Common myeloid progenitor, CD34-positive (primary cell): ENCODE measurements around the gene DOCK9.
A peak's percentile ranks its signal among the peaks of the same experiment; 100 is the strongest.

ENCODE experiments used
- CTCF ChIA-PET: fragments of 350-600 bp; sonication (Branson Sonifier 250); formaldehyde crosslinking; loops from one replicate; lab custom pipeline; 2021; ENCODE audit warnings: antibody characterized with exemption; lab: Charles Lee
- POLR2A ChIA-PET: fragments of 350-600 bp; sonication (Branson Sonifier 250); formaldehyde crosslinking; loops from one replicate; lab custom pipeline; 2021; ENCODE audit warnings: antibody characterized with exemption; lab: Charles Lee
- DNase-seq, 3 donors: peaks; one replicate each; pipeline versions ENCODE4 v3.0.0 to v3.0.0-alpha.2; 2013
- H3K27ac ChIP-seq, 2 experiments: 1 replicate in 1 of 2; 2 replicates in 1 of 2; pipeline ENCODE4 v1.7.0; 2013; ENCODE audit warnings: inconsistent platforms in 2 of 2, low read length in 2 of 2, mild to moderate bottlenecking in 2 of 2, low read depth in 1 of 2, moderate library complexity in 1 of 2; ENCODE audit not compliant: severe bottlenecking in 2 of 2, insufficient read depth in 1 of 2, poor library complexity in 1 of 2
- H3K27me3 ChIP-seq, 5 experiments: replicated peaks in 2 of 5; 1 replicate in 3 of 5; 2 replicates in 2 of 5; pipeline versions ENCODE4 v1.6.1 to v1.7.0; 2013; ENCODE audit warnings: low read length in 4 of 5, mild to moderate bottlenecking in 2 of 5, moderate library complexity in 2 of 5, inconsistent platforms in 1 of 5; ENCODE audit not compliant: insufficient read depth in 5 of 5, control insufficient read depth in 4 of 5
- H3K36me3 ChIP-seq, 4 experiments: 1 replicate in 2 of 4; 2 replicates in 2 of 4; pipeline versions ENCODE4 v1.6.1 to v1.7.0; 2013; ENCODE audit warnings: low read length in 3 of 4, control low read depth in 1 of 4, mild to moderate bottlenecking in 1 of 4; ENCODE audit not compliant: control insufficient read depth in 4 of 4, insufficient read depth in 4 of 4
- H3K4me1 ChIP-seq, 4 experiments: 1 replicate in 3 of 4; 2 replicates in 1 of 4; pipeline versions ENCODE4 v1.6.1 to v1.7.1; 2013; ENCODE audit warnings: low read length in 3 of 4, mild to moderate bottlenecking in 3 of 4, control low read depth in 1 of 4, inconsistent platforms in 1 of 4, moderate library complexity in 1 of 4; ENCODE audit not compliant: control insufficient read depth in 4 of 4, insufficient read depth in 4 of 4; ENCODE audit errors: control extremely low read depth in 1 of 4
- H3K4me3 ChIP-seq, 7 experiments: 1 replicate in 4 of 7; 2 replicates in 3 of 7; pipeline versions ENCODE4 v1.5.1 to v1.7.0; 2013; ENCODE audit warnings: mild to moderate bottlenecking in 7 of 7, low read length in 6 of 7, moderate library complexity in 6 of 7, inconsistent platforms in 2 of 7, low read depth in 2 of 7, control low read depth in 1 of 7; ENCODE audit not compliant: insufficient read depth in 4 of 7, control insufficient read depth in 1 of 7; ENCODE audit errors: extremely low read depth in 1 of 7
- H3K9me3 ChIP-seq, 5 experiments: 1 replicate in 4 of 5; 2 replicates in 1 of 5; pipeline versions ENCODE4 v1.6.1 to v1.7.1; 2013; ENCODE audit warnings: low read length in 4 of 5, mild to moderate bottlenecking in 2 of 5, inconsistent platforms in 1 of 5, low read depth in 1 of 5, moderate library complexity in 1 of 5; ENCODE audit not compliant: control insufficient read depth in 4 of 5, insufficient read depth in 2 of 5; ENCODE audit errors: control extremely low read depth in 1 of 5
- WGBS: methylation state at CpG from one replicate; pipeline ENCODE4 v1.1.5; 2013; ENCODE audit not compliant: insufficient coverage; 5-methylcytosine and 5-hydroxymethylcytosine counted together

Gene DOCK9

GRCh38 chr13:98766697-98767096 lies 211.2 kb downstream of the DOCK9 start:
- ChIA-PET POLR2A (no interaction called here), CTCF (no interaction called here)
- WGBS = 77% methylated on average over 11 of the region's 11 CpGs
- Histone ChIP-seq H3K4me1 (no peaks in the 10 kb centered on the region), H3K4me3 (no peak overlapping the region), H3K27me3 (peaks cover 0 to 19% (median 12%) of the 10 kb centered on the region in 5 experiments), H3K36me3 (no peaks in the 10 kb centered on the region), H3K9me3 (peaks cover 0 to 1% (median 0%) of the 10 kb centered on the region in 5 experiments), H3K27ac (no peak overlapping the region)
- DNase-seq = no peak

GRCh38 chr13:98765996-98766519 lies 211.8 kb downstream of the DOCK9 start:
- Histone ChIP-seq H3K36me3 (no peaks in the 10 kb centered on the region), H3K9me3 (peaks cover 0 to 1% (median 0%) of the 10 kb centered on the region in 5 experiments), H3K27ac (no peak overlapping the region), H3K4me1 (no peaks in the 10 kb centered on the region), H3K27me3 (peaks cover 0 to 19% (median 10%) of the 10 kb centered on the region in 5 experiments), H3K4me3 (no peak overlapping the region)
- CTCF ChIA-PET = no interaction called here
- WGBS = 98% methylated on average over 8 of the region's 8 CpGs
- DNase-seq = no peak
- POLR2A ChIA-PET = no interaction called here

- Histone ChIP-seq H3K27me3 (peaks cover 0 to 10% (median 5%) of the 10 kb centered on the region in 5 experiments), H3K4me3 (peak overlapping the region in 2 of 7 experiments; percentile 42 to 68), H3K27ac (no peak overlapping the region), H3K9me3 (peaks cover 0 to 9% (median 6%) of the 10 kb centered on the region in 5 experiments), H3K36me3 (no peaks in the 10 kb centered on the region), H3K4me1 (no peaks in the 10 kb centered on the region)
- DNase-seq = no peak
- POLR2A ChIA-PET = no interaction called here
- CTCF ChIA-PET = no interaction called here
- 94% methylated on average over 14 of the region's 15 CpGs for WGBS
Observed at GRCh38 chr13:98761986-98762616, 215.8 kb downstream of the DOCK9 start.

- DNase-seq = peak; percentile 6 to 33 (median 19)
- POLR2A ChIA-PET = interaction anchor here (0.6 kb wide), 1 partner anchor 1711 kb away, joined by 3 read pairs; no protein-coding TSS in a partner anchor
- CTCF ChIA-PET = no interaction called here
- no peak overlapping the region for H3K27ac ChIP-seq
- WGBS = 90% methylated on average over 14 of the region's 15 CpGs
- H3K4me3 ChIP-seq = peak overlapping the region in 2 of 7 experiments; percentile 42 to 68
- peaks cover 0 to 9% (median 6%) of the 10 kb centered on the region in 5 experiments for H3K9me3 ChIP-seq
- no peaks in the 10 kb centered on the region for H3K36me3 ChIP-seq
- H3K4me1 ChIP-seq = no peaks in the 10 kb centered on the region
- peaks cover 0 to 13% (median 4%) of the 10 kb centered on the region in 5 experiments for H3K27me3 ChIP-seq
Observed at GRCh38 chr13:98761126-98761985, 216.5 kb downstream of the DOCK9 start.

- Histone ChIP-seq H3K27ac (no peak overlapping the region), H3K4me1 (peaks cover 0 to 9% (median 6%) of the 10 kb centered on the region in 4 experiments), H3K36me3 (no peaks in the 10 kb centered on the region), H3K27me3 (peaks cover 6 to 41% (median 24%) of the 10 kb centered on the region in 5 experiments), H3K9me3 (peaks cover 0 to 18% (median 6%) of the 10 kb centered on the region in 5 experiments), H3K4me3 (no peak overlapping the region)
- ChIA-PET POLR2A (no interaction called here), CTCF (no interaction called here)
- no peak for DNase-seq
- WGBS = 90% methylated on average over 7 of the region's 9 CpGs
Observed at GRCh38 chr13:98755729-98756128, 222.1 kb downstream of the DOCK9 start.

- Histone ChIP-seq H3K4me3 (no peak overlapping the region), H3K36me3 (no peaks in the 10 kb centered on the region), H3K4me1 (peaks cover 0 to 9% (median 6%) of the 10 kb centered on the region in 4 experiments), H3K9me3 (peaks cover 0 to 14% (median 3%) of the 10 kb centered on the region in 5 experiments), H3K27ac (no peak overlapping the region), H3K27me3 (peaks cover 6 to 46% (median 24%) of the 10 kb centered on the region in 5 experiments)
- DNase-seq = no peak
- WGBS = 89% methylated on average over 2 of the region's 2 CpGs
- POLR2A ChIA-PET = no interaction called here
- CTCF ChIA-PET = no interaction called here
Observed at GRCh38 chr13:98755116-98755515, 222.7 kb downstream of the DOCK9 start.
